Progenitor cell of endocrine pancreas (in vitro differentiated cells): Measurements from ENCODE around the gene PTPRU. TPM values are rescaled to one million over a fixed set of nuclear protein-coding genes. Genes with fewer than 3 reads are reported as not detected.

ENCODE experiments used
- DNase-seq: peaks from one replicate; pipeline ENCODE4 v3.0.0; 2021; ENCODE audit warnings: low spot score; ENCODE audit not compliant: unreplicated experiment
- H3K27ac Mint-ChIP-seq: 2 replicates; pipeline ENCODE4 v1.8.0; 2021; ENCODE audit warnings: mild to moderate bottlenecking, moderate library complexity, mixed read lengths
- H3K27me3 Mint-ChIP-seq: 2 replicates; pipeline ENCODE4 v1.8.0; 2021; ENCODE audit warnings: mixed read lengths
- H3K36me3 Mint-ChIP-seq: 2 replicates; pipeline ENCODE4 v1.8.0; 2022; ENCODE audit warnings: mixed read lengths; ENCODE audit not compliant: insufficient read depth
- H3K4me1 Mint-ChIP-seq: 2 replicates; pipeline ENCODE4 v1.8.0; 2021; ENCODE audit warnings: low read depth, mixed read lengths
- H3K4me3 Mint-ChIP-seq: 2 replicates; pipeline ENCODE4 v1.8.0; 2021; ENCODE audit warnings: low read depth, mild to moderate bottlenecking, moderate library complexity, mixed read lengths
- H3K9me3 Mint-ChIP-seq: 2 replicates; pipeline ENCODE4 v1.8.0; 2021; ENCODE audit warnings: low read depth, mixed read lengths
- total RNA-seq: library from RNA; stranded (reverse); gene quantifications from 2 replicates; pipeline ENCODE4 v1.2.1, GENCODE V29; 2021
- TF ChIP-seq, protein P1 (sequence below): fragments of 200-600 bp; sonication (generic); IDR thresholded peaks from one replicate; pipeline ENCODE4 v1.5.0; 2021; ENCODE audit warnings: antibody characterized with exemption, mild to moderate bottlenecking; ENCODE audit not compliant: unreplicated experiment

PTPRU gene
- total RNA-seq, 1 donor from 2014 or later: 79.4 TPM

DNA sequence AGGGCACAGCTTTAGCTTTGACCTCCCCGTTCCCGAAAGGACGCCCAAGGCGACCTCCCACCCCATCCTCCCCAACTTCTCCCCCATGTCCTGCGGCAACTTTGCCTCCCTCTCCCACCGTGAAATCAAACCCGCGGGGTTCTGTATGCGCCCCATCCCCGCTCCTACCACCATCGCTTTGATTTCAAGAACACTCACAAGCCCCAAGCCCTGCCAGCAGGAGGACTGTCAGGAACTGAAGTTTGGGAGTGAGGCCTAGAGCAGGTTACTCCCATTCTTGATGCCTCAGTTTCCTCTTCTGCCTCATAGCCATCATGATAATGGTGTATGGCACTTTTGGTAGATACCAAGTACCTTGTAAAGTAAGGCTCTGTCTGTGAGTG, 2.3 kb downstream of the PTPRU start:
- Mint-ChIP-seq H3K27ac (no peak overlapping the region), H3K36me3 (no peaks in the 10 kb centered on the region), H3K27me3 (peaks cover 13% of the 10 kb centered on the region), H3K9me3 (no peaks in the 10 kb centered on the region), H3K4me3 (peak overlapping the region; percentile 79), H3K4me1 (peaks cover 22% of the 10 kb centered on the region)
- no peak for DNase-seq
- TF ChIP-seq, protein P1, sequence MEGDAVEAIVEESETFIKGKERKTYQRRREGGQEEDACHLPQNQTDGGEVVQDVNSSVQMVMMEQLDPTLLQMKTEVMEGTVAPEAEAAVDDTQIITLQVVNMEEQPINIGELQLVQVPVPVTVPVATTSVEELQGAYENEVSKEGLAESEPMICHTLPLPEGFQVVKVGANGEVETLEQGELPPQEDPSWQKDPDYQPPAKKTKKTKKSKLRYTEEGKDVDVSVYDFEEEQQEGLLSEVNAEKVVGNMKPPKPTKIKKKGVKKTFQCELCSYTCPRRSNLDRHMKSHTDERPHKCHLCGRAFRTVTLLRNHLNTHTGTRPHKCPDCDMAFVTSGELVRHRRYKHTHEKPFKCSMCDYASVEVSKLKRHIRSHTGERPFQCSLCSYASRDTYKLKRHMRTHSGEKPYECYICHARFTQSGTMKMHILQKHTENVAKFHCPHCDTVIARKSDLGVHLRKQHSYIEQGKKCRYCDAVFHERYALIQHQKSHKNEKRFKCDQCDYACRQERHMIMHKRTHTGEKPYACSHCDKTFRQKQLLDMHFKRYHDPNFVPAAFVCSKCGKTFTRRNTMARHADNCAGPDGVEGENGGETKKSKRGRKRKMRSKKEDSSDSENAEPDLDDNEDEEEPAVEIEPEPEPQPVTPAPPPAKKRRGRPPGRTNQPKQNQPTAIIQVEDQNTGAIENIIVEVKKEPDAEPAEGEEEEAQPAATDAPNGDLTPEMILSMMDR: no peak

DNA sequence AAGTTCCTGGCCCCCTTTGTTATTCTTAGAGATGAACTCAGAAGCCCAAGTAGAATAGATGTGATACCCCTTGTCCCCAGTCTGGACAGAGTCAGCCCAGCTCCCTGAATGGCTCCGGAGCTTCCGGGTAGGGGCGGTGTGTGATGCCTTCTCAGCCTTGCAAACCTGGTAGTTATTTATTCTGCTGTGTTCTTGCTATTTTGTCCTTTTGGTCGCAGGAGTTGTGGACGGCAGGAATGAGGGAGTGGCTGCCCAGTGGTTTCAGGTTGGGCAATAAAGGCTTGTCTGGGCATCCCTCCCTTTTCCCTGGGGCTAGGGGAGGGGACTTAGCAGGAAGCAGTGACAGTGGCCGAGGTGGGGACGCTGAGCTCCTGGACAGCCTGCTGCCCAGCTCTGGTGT, 2.8 kb downstream of the PTPRU start:
- Mint-ChIP-seq H3K27ac (peak overlapping the region; percentile 21), H3K36me3 (no peaks in the 10 kb centered on the region), H3K4me1 (peaks cover 22% of the 10 kb centered on the region), H3K4me3 (peak overlapping the region; percentile 79), H3K27me3 (peaks cover 8% of the 10 kb centered on the region), H3K9me3 (no peaks in the 10 kb centered on the region)
- no peak for DNase-seq
- TF ChIP-seq, protein P1: no peak

GRCh38 chr1:29240400-29240837, 4.1 kb downstream of the PTPRU start:
- H3K27ac Mint-ChIP-seq: no peak overlapping the region

DNA sequence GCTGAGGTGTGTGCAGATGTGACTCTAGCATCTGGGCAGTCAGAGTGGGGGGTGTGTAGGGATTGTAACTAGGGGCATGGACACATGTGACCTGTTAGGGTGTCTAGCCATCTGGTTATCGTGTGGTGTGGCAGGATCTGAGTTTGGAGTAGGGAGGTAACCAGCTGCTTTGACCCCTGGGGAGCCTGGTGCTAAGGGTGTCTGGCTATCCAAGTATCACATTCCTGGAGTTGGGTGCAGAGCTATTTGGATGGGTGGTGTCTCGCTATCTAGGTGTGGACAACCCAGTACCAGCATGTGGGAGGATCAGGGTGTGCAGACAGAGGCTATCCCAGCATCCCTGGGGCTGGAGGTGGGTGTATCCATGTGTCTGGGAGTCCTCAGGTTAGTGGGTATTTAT, 4.7 kb downstream of the PTPRU start:
- Mint-ChIP-seq H3K36me3 (no peaks in the 10 kb centered on the region), H3K4me3 (no peak overlapping the region), H3K9me3 (no peaks in the 10 kb centered on the region), H3K27ac (no peak overlapping the region), H3K4me1 (peaks cover 22% of the 10 kb centered on the region), H3K27me3 (no peaks in the 10 kb centered on the region)
- TF ChIP-seq, protein P1: no peak
- no peak for DNase-seq

More at GRCh38 chr1:29240400-29240837, 4.1 kb downstream of the PTPRU start:
- no peaks in the 10 kb centered on the region for H3K27me3 Mint-ChIP-seq
- H3K4me1 Mint-ChIP-seq: peaks cover 22% of the 10 kb centered on the region
- H3K36me3 Mint-ChIP-seq: no peaks in the 10 kb centered on the region
- no peak overlapping the region for H3K4me3 Mint-ChIP-seq
- TF ChIP-seq, protein P1: peak; percentile 36
- no peak for DNase-seq
- H3K9me3 Mint-ChIP-seq: no peaks in the 10 kb centered on the region

DNA sequence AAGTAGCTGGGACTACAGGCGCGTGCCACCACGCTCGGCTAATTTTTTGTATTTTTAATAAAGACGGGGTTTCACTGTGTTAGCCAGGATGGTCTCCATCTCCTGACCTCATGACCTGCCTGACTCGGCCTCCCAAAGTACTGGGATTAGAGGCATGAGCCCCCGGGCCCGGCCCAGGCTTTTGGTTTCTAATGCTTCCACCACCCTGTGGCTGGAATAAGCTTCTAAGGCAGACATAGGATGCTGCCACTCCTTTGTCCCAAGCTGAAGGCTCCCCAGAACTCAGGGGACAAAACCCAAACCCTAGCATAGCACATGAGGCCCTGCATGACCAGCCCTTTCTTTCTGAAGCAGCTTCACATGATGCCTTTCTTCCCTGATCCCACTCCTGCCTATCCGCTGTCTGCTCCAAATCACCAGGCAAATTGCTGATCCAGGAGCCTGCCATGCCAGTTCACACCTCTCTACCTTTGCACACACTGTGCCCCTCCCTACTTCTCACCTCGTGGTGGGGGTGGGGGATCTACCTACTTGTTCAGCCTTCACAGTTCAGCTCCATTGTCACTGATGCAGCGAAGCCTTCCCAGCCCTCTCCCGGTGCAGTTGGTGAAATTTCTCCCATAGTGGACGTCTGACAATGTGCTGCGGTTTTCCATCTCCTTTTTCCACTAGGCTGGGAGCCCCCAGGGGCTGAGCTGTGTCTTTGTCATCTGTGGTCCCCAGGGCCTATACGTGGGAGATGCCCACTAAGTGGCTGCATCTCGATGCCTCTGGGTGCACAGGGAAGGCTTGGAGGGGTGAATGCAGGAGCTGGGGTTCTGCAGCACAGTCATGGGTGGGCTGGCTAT, 6.9 kb downstream of the PTPRU start:
- Mint-ChIP-seq H3K27me3 (no peaks in the 10 kb centered on the region), H3K27ac (no peak overlapping the region), H3K4me3 (no peak overlapping the region), H3K9me3 (no peaks in the 10 kb centered on the region), H3K4me1 (peaks cover 26% of the 10 kb centered on the region), H3K36me3 (no peaks in the 10 kb centered on the region)
- DNase-seq: no peak
- TF ChIP-seq, protein P1: no peak
